Stimulated activated CD4-positive, alpha-beta T cell treated with anti-CD3 and anti-CD28 coated beads, Interleukin-2, amount 100 ng/mL, for 4 hours (primary cell): ENCODE measurements around the gene YWHAG.
"Not testable (repeated sequence)": the region's sequence is repeated elsewhere in the genome, so short reads cannot be mapped to it uniquely, and the experiment has no call there.

Source experiments
- DNase-seq: peaks from one replicate; pipeline ENCODE4 v3.0.0-alpha.2; 2020; ENCODE audit warnings: low read depth

Gene YWHAG

DNA sequence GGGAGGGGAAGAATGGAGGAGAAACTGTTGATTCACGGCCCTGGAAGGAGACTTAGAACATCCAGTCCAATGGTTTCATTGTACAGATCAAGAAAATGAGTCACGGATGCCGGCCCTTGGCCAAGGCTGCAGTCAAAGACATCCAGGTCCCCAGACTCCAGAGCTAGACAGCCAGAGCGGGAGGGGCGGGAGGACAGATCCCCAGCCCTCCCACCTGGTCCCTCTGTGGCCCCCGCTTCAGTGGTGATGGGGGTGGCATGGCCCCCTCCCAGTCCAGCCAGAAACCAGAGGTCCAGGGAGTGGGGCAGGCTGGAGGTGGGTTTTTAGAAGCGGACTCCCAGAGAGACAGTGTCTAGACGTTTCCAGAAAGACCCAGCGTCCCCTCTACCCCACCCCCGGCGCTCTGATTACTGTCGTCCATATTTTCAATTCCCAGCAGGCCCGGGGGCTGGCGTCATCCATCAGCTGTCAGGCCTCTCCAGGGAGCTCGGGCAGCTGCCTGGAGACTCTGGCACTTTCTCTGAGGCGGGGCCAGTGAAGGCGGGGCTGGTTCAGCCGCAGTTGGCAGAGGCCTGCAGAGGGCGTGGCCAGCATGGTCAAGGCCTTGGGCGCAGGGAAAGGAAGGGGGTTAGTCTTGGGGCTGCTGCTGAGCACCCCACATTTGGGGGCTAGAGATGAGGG, 64.3 kb downstream of the YWHAG start:
- no peak for DNase-seq

DNA sequence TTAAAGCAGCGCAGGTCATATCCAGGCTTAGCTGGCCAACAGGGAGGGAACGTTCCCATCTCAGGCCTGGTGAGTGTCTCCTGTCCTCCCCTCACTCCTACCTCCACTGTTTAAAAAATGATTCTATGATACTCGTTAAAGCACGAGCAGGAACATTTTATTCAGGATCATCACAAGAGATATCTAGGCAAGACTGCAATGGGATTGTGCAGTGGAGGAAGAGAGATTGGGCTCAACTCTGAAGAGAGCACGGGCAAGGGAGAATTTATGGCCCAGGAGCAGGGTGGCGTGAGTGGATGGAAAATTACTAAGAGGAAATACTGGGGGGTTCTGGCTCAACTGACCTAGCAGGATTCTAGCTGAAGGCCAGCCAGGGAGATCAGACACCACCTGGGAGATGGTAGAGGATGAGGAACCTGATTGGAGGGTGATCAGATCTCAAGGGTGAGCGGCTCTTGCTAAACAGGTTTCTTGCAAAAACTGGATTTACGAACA, 65.3 kb downstream of the YWHAG start:
- DNase-seq: no peak

GRCh38 chr7:76292911-76293310, 65.9 kb downstream of the YWHAG start:
- not testable (repeated sequence) for DNase-seq

- no peak for DNase-seq
These were observed 66.6 kb downstream of the YWHAG start for GRCh38 chr7:76292213-76292573.

GRCh38 chr7:76291351-76292212, 67.2 kb downstream of the YWHAG start:
- DNase-seq: peak; percentile 84

DNA sequence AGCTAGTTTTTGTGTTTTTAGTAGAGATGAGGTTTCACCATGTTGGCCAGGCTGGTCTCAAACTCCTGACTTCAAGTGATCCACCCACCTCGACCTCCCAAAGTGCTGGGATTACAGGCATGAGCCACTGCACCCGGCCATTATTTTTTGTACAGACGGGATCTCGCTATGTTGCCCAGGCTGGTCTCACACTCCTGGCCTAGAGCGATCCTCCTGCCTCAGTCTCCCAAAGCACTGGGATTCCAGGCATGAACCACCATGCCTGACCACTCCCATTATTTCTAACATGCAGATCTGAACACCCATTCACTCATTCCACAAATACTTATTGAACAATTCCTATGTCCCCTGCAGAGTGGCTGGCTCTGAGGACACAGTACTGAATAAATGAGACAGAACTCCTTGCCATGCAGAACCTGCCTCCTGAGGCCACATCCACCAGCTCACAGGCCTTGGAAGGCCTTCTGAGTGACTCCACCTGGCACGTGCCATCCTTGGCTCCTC, 67.9 kb downstream of the YWHAG start:
- DNase-seq: not testable (repeated sequence)

GRCh38 chr7:76286842-76287403, 71.9 kb downstream of the YWHAG start:
- DNase-seq: no peak

- no peak for DNase-seq
These were observed 73.0 kb downstream of the YWHAG start for GRCh38 chr7:76285604-76286374.

- DNase-seq: no peak
These were observed 75.3 kb downstream of the YWHAG start for GRCh38 chr7:76283254-76284159.

DNA sequence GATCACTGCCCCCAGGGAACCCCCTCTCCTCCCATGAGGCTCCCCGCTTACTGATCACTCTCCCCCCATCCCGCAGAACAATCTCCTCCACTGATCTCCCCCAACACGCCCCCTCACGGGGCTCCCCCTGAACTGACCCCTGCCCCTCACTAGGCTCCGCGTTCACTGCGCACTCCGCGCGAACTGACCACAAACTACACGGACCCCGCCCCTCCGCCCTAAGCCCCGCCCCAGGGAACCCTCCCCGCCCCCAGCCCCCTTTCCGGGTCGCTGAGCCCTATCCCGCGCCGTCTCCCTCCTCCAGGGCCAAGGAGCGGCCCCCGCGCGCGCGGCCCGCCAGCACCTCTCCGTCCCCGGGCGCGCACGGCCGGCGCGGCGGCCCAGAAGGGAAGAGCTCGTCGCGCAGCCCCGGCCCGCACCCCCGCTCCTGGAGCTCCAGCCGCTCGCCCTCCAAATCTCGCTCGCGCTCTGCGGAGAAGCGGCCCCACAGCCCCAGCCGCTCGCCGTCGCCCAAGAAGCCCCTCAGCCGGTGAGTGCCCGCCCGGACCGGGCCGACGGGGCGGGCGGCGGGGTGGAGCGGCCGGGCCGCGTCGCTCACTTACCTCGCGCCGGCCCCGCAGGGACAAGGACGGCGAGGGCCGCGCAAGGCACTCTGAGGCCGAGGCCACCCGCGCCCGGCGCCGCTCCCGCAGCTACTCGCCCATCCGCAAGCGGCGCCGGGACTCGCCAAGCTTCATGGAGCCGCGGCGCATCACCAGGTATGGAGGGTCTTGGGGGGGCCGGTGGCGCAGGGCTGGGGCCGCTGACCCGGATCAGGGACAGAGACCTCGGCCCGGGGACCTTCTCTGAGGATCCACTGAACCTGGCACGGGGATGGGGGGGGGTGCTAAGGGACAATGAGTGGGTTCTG, 76.2 kb downstream of the YWHAG start:
- no peak for DNase-seq

- DNase-seq: no peak
These were observed 77.0 kb downstream of the YWHAG start for GRCh38 chr7:76281706-76282343.

GRCh38 chr7:76281006-76281705, 77.6 kb downstream of the YWHAG start:
- no peak for DNase-seq

DNA sequence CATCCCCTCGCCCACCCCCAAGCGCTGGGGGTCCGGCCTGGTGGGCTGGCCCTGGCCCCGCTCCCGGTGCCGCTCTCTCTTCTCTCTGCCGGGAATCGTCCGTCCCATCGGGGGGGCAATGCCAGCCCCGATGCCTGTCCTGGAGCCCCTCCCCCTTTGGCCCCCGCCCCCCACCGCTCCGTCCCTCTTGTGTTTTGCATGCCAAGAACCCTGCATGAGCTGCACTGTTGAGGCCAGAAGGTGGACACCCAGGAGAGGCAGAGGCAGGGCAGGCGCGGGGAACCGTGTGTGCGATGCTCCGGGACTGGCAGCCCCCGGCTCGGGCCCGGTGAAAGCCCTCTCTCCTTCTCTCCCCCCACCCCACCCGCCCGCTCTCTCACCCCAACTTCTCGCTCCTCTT, 78.4 kb downstream of the YWHAG start:
- DNase-seq: no peak

- no peak for DNase-seq
These were observed 80.3 kb downstream of the YWHAG start for GRCh38 chr7:76278540-76278939.
